AG08396 (cell line): Measurements from ENCODE around the gene TRIM15.
"Not testable (repeated sequence)": the region's sequence is repeated elsewhere in the genome, so short reads cannot be mapped to it uniquely, and the experiment has no call there.

Experiments
- DNase-seq: peaks from one replicate; pipeline ENCODE4 v3.0.0; 2012; ENCODE audit warnings: low spot score, mixed read lengths

Gene TRIM15

DNA sequence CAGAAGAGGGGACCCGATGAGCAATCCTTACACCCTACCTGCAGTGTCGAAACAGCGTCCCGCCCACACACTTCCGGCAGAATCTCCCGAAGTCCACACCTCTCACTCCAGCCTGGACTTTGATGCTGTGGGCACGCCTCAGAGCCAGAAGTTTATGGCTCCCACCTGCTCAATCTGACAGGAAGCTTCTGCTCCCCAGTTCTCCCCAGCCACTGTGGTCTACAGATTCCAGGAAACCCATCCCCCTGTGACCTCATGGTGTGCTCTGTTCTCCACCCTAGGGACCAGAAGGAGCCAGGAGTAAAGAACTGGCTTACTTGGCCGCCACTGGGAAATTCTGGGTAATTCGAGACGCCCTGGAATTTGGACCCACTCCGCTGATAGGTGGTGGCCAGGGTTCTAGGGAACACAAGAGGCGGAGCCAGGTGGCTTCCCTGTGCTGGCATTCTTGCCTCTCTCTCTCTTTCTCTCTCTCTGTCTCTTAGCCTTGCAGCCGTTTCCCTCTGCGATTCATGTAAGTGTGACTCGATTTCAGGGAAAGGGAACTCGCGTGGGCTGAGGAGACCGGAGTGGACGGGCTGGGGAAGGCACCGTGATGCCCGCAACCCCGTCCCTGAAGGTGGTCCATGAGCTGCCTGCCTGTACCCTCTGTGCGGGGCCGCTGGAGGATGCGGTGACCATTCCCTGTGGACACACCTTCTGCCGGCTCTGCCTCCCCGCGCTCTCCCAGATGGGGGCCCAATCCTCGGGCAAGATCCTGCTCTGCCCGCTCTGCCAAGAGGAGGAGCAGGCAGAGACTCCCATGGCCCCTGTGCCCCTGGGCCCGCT, at the start of gene TRIM15:
TRIM15 (plus strand) TSS at position 457 of the 828 bp plus-strand sequence; CDS start at position 596, 139 bp downstream.
- DNase-seq = no peak

DNA sequence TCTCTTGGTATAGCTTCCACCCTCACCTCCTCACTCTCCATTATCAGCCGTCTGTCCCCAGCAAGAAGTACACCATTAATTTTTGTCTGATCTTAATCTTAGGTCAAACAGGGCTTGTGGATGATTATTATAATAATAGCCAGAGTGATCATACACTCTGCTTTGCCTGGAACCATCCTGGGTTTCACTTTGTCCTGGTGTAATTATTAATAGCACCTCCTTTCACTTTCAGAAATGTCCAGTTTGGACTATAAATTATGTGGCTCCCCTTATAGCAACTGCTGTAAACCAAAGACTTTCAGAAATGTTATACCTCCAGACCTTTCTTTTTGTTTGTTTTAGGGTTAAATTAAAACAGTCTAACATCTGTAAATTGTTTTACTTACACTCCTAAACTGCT, 49.5 kb upstream of the TRIM15 start:
- DNase-seq = no peak

DNA sequence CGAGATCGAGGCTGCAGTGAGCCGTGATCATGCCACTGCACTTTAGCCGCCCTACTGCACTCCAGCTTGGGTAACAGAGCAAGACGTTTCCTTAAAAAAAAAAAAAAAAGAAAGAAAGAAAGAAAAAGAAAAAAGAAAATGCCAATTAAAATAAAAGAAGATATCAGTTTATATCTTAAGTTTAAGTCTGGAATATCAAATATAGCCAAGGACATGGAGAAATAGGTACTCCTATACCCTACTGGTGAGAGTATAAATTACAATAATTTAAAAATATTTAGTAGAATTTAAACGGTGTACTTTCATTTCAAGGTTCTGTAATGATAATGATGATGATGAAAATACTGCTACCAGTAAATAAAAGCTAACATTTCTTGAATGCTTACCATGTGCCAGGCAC, 46.6 kb upstream of the TRIM15 start:
- DNase-seq = no peak

DNA sequence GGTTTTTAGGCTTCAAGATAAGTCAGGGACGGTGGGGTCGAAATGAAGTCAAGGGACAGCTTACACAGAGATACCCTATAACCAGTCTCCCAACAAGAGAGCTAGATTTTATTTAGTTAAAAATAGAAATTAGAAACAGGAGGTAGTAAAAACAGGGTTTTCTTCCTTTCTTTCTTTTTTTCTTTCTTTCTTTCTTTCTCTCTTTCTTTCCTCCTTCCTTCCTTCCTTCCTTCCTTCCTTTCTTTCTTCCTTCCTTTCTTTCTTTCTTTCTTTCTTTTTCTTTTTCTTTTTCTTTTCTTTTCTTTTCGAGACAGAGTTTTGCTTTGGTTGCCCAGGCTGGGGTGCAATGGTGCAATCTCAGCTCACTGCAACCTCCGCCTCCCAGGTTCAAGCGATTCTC, 44.7 kb upstream of the TRIM15 start:
- DNase-seq = not testable (repeated sequence)

DNA sequence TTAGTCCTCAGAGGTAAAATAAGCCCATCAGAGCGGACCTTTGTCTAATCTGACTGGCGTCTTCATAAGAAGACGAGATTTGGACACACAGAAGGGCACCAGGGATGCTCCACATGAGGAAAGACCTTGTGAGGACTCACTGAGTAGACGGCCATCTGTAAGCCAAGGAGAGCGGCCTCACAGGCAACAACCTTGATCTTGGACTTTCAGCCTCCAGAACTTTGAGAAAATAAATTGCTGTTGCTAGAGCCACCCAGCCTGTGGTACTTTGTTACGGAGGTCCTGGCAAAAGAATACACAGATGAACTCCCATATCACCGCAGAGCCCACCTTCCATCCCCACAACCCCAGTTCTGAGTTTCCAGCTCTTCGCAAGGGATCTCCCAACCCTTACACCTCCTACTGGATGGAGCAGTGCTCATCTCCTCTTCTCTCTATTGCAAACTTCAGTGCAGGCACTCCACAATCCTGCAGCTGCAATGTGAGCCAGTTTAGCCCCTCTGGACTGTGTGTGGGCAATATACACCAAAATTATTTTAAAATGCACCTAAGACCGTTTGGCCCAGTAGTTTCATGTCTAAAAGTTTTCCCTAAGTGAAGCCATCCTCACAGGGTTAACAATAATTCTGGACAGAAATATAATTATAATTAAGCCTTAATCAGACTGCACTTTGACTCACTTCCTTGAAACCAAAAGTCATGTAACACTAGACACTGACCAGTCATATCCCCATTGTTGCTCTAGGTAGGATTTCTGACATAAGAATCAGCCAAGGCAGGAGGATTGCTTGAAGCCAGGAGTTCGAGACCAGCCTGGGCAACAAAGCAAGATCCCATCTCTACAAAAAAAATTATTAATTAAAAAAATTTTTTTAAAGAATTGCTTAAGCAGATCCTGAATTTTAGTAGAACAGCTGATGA, 41.6 kb upstream of the TRIM15 start:
- DNase-seq = no peak

DNA sequence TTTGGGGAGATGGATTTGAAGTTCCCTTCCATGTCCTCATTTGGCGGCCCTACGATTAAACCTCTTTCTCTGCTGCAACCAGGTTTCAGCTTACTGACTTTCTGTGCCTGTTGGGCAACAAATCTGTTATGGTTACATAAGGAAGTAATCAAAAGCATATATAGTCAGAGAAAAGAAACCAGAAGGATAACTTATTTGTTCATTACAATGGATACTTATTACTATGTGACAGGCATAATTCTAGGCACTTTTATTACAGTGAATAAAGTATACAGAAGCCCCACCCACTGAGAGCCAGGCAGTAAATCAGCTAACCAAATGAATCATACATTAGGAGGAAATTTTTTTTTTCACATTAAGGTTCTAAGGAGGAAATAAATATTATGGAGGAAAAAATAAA, 40.8 kb upstream of the TRIM15 start:
- no peak for DNase-seq

DNA sequence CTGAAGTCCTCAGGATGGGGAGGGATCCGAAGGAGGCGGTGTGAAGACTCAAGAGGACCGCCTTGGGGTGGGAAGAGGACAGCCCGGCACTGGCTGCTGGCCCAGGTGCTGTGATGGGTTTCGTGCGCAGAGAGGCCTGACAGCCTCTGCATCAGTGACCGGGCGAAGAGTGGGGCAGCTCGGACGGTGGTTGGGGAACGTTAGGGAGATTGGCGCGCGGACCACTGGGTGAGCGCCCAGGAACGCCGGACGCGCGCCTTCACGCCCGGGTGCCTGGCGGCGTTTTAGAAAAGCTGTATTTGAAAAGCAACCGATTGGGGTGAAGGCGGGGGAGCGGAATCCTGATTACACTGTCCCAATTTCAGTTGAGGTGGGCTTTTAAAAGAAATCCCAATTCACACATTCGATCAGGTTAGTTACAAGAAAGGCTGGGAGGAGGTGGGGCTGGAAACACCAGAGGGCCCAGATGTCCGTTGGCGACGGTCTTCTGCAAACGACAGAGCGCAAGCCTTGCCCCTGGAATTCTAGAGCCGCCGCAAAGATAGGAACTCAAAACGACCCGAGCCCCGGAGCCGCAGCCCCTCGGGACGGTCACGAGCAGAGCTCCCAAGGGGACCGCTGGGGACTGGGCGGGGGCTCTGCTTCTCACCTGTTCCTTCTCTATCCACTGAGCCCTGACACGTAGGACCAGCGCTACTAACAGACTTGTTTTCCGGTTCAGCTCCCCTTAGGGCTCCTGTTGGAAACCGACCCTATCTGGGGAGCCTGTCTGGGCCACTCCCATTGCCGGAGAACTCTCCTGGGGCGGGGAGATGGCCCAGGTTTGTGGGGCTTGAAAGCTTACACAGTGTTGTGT, 35.9 kb upstream of the TRIM15 start:
- DNase-seq = no peak

DNA sequence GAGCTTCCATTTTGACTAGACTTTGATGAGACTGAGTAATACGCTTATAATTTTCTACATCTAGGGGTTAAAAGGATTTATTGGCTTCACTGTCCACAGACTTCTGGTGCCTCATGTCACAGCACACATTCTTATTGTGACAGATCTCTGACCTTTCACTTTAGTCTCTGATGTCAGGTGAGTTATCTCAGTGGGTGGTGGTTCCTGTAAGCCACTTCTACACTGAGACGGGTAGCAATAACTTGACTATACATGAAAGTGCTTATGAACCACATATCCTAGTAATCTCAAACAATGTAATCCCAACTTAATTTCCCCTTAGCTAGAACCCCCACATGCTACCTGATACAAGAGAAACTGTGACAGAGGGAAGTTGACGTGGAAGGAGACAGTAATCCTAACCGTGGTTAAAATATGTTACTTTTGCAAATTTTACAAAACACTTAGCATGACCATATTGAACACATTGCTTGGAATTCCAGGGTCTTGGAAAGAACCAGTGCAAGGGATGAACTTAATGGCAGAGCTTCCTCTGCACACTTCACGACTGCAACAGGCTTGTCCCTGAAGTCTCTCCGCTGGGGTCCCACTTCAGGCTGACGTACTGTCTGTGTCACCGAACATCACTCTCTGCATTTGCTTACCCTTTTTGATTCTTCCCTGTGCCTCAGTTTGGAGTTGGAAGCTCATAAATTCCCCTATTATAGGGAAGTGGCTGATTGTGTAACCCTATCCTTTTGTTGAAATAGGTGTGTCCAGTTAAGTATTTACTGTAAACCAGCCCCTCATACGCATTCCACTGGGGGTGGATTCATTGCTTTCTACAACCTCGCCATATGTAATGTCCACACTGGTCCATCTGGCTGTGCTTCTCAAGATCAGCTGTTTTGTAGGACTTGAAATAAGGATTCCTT, 33.8 kb upstream of the TRIM15 start:
- DNase-seq = no peak

DNA sequence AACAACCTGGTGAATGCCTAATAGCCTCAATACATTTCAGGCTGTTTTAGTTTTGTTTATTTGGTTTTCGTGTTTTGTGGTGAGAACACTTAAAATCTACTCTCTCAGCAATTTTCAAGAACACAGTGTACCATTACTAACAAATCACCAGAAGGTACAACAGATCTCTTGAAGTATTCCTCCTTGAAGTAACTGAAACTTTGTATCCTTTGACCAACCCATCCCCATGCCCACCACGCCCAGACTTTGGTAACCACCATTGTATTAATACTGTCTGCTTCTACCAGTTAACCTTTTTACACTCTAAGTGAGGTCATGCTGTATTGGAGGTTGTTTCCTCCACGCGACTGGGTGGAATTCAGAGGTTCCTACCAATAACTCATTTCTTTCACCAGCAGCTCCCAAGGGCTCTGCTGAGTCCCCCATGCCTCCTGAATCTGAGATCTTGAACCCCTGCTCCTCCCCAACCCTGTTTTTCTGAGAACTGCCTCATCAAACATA, 33.1 kb upstream of the TRIM15 start:
- no peak for DNase-seq

DNA sequence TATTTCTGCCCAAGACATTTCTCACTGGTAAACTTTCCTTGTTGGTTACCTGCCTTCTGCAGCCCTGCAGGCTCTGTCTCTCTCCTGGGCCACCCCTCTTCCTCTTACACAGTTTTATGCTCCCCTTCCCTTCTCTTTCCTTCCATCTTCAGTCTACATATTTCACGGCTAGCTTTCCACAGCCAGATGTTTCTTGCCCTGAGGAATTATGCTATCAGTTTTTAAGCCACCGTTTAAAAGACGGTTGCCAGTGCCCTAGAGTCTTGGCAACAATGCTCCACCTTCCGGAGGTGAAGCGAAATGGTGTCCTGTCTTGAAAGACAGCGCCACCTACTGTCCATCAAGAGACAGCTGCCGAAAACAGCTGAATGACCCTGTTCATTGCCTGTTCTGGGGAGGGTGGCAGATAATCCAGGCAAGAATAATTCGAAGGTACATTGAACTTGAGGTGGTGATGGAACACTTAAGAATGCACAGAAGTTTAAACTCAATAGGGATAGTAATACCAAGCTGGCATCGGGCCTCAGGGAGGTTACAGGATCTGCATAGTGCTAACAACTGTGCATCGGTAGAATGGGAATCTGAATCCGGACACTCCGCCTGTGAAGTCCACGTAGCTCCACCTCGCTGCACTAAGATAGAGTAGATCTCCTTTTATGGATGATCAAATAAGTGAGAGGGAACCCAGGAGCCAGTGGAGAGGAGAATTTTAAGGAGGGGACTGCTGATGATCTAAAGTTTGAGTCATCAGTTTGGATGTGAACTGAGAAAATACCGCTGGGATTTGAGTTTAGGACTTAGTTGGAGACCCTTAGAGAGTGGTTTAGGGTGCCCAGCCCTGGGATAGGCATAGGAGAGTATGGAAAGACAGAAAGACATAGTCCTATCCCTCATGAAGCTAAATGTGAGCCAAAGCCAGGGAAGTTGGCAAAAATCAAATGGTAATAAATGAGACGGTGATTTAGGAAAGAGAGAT, 32.2 kb upstream of the TRIM15 start:
- peak; percentile 88 for DNase-seq

DNA sequence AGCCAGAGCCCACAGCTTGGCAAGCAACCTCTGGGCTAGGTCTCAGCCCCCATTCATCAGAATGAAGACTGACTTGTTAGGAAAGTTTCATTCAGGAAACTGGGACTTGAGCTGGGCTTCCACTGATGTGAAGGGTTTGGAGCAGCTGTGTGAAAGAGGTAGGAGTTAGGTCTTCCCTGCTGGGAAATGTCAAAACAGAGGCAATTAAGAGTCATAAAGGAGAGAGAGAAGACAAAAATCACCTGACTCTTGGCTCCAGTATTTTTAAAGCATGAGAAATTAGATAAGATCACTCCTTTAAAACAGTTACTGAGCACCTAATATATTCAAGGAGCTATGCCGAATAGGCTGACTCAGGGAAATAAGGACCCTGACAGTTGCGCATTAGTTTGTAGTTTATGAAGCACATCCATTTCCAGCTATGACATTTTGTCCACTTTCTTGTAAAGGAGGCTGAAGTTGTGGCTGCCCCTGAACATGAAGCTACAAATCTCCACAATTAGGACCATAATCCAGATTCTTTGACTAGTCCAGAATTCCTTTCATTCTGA, 31.3 kb upstream of the TRIM15 start:
- no peak for DNase-seq

DNA sequence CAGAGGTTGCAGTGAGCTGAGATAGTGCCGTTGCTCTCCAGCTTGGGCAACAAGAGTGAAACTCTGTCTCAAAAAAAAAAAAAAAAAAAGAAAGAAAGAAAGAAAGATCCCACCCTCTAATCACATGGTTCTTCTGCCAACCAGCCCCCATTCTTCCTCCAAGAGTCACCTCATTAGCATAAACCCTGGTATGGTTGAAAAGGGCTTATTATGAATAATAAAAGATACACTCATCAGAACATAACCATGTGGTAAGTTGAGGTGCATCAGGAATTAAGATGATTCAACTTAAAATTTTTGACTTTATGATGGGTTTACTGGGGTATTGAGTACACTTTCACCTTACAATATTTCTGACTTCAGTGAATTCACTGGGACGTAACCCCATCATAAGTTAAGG, 28.2 kb upstream of the TRIM15 start:
- DNase-seq = no peak

DNA sequence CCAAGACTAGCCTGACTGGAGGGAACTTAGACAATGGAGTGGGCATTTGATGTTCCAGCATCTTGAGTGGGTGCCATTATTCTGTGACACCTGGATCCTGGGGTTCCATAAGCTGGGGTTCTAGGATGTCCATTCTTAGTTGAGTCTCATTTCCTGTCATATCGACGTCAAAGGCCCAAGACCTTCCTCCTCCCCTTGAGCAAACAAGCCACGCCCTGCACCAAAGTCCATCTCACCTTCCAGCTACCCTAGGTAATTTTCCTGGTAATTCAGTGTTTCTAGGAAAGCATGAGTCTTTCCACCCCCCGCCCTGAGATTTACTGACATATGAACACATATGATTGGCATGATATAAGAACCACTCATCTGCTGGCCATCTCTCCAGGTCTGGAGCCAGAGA, 27.6 kb upstream of the TRIM15 start, which contains the start of gene TRIM40:
TRIM40 (plus strand) TSS at position 384 of the 400 bp plus-strand sequence. CDS start 897 bp downstream, outside the sequence.
- no peak for DNase-seq

DNA sequence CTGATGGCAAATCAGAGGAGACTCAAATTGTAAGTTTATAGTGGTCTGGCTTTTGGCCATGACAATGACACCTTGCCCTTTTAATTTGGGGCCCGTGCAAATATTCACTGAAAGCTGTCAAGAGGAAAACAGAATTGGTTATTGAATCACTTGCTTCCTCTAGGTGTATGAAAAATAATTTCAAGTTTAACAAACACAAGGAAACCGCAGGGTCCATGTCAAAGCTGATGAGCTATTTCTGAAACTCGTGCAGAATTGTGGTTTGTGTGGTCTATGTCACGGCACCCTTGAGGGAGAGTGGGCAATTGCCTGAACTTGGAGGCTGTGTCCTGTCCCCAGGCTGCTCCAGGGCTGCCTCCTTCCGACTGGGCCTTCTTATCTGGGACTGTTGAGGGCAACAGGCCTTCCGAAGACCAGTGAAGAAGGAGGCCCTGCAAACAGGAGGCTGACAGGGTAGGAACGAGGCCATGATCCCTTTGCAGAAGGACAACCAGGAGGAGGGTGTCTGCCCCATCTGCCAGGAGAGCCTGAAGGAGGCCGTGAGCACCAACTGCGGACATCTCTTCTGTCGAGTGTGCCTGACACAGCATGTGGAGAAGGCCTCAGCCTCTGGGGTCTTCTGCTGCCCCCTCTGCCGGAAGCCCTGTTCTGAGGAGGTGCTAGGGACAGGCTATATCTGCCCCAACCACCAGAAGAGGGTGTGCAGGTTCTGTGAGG, 26.6 kb upstream of the TRIM15 start:
- no peak for DNase-seq

DNA sequence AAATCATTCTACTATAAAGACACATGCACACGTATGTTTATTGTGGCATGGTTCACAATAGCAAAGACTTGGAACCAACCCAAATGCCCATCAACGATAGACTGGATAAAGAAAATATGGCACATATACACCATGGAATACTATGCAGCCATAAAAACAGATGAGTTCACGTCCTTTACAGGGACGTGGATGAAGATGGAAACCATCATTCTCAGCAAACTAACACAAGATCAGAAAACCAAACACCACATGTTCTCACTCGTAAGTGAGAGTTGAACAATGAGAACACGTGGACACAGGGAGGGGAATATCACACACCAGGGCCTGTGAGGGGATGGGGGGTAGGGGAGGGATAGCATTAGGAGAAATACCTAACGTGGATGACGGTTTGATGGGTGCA, 23.1 kb upstream of the TRIM15 start:
- DNase-seq = not testable (repeated sequence)

DNA sequence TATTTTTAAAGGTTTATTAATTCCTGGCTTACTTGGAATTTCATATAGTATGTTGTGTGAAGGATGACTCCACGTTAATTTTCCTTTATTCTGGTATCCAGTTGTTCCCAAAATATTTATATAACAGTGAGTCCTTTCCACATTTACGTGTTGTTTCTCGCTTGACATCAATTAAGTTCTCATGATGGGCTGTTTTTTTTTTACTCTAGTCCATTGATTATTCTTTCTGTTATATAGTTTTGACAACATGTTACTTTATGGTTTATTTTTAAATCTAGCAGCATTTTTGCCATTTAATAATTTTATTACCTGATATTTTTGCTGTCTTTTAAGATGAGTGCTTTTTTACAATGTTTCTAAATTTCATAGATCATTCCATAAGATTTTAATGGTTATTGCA, 20.7 kb upstream of the TRIM15 start:
- no peak for DNase-seq

DNA sequence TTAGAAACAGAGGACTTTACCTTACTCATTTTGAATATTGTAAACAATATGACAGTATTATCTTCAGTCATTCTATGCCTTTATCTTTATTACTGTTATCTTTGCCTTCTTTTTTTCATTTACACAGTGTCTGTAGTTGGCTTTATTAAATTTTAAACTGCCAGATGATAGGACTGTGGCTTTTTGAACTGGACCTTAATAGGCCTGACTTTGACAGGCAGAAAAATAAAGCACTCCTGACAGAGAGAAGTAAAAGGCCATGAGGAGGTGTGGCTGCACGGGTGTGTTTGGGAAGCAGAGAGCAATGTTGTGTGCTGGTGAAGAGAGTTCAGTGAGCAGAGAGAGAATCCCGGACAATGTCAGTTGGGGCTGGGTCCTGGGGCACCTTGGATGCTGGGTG, 19.6 kb upstream of the TRIM15 start:
- DNase-seq = no peak

DNA sequence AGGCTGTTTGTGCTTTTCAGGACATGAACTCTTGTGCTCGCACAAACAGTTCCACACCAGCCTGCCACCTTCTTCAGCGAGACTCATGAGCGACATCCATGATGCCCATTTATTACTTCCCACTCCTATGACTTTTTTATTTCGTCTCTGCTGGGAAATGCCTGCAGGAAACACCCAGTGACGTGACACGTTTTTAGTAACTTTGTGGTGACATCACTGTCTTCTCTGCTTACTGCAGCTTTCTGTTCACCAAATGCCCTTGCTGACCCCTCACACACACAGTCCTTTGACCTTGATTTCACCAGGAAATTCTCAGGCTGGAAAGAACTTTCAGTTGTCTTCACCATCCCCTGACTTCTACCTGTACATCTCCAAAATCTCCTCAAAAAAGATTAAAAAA, 18.5 kb upstream of the TRIM15 start:
- DNase-seq = no peak
